HCT116 (cell line): Measurements from ENCODE around the gene NPPB. TPM values are rescaled to one million over a fixed set of nuclear protein-coding genes. Genes with fewer than 3 reads are reported as not detected.

ENCODE experiments used
- ATAC-seq: fragments of 200-7000 bp; cut with Tn5 transposase; 2 replicates; pipeline ENCODE4 v1.9.1; 2020; ENCODE audit warnings: mild to moderate bottlenecking, moderate library complexity
- BruUV-seq: library from RNA; stranded (reverse); fragments of 400-500 nt; replicated peaks from 2 replicates; lab custom pipeline; 2021; lab: Mats Ljungman, UMichigan
- CTCF ChIA-PET: fragments of 300-600 bp; sonication (Branson Sonifier 250); formaldehyde crosslinking; loops from one replicate; lab custom pipeline; 2021; ENCODE audit warnings: antibody characterized with exemption; lab: Charles Lee
- POLR2A ChIA-PET: fragments of 300-600, 350-600 bp; sonication (Branson Sonifier 250); formaldehyde crosslinking; loops from one replicate; lab custom pipeline; 2021; ENCODE audit warnings: antibody characterized with exemption; lab: Charles Lee
- RAD21 ChIA-PET, 2 experiments: fragments of 300-600 bp; sonication (Branson Sonifier 250); formaldehyde crosslinking; loops; one replicate each; lab custom pipeline; 2023; ENCODE audit warnings: low total read pairs in 2 of 2; ENCODE audit not compliant: uncharacterized antibody in 2 of 2, unreplicated experiment in 2 of 2, low non-redundant PET in 1 of 2; lab: Charles Lee
- DNase-seq: peaks from one replicate; pipeline ENCODE4 v3.0.0-alpha.2; 2010; ENCODE audit warnings: low read depth, low spot score
- H2AFZ ChIP-seq: fragments of 200-600 bp; shearing (Covaris generic), sonication (generic); 2 replicates; pipeline ENCODE4 v1.6.1; 2017; ENCODE audit warnings: low read depth, mixed run types, mixed read lengths, antibody characterized with exemption, low read length; ENCODE audit not compliant: poor library complexity, severe bottlenecking
- H3K27ac ChIP-seq: 2 replicates; pipeline ENCODE4 v1.5.1; 2012; ENCODE audit warnings: low read depth, low read length
- H3K27me3 ChIP-seq: fragments of 200-600 bp; sonication (generic); 2 replicates; pipeline ENCODE4 v1.6.1; 2016; ENCODE audit warnings: mixed run types, low read length, mixed read lengths; ENCODE audit not compliant: insufficient read depth
- H3K36me3 ChIP-seq, 2 experiments: fragments of 200-500 bp in 1 of 2; fragments of 200-600 bp in 1 of 2; sonication (Bioruptor generic) in 1 of 2; sonication (generic) in 1 of 2; 2 replicates each; pipeline versions ENCODE4 v1.5.1 to v1.6.1; 2014 to 2016; ENCODE audit warnings: low read length in 2 of 2, inconsistent platforms in 1 of 2, mixed read lengths in 1 of 2, mixed run types in 1 of 2; ENCODE audit not compliant: insufficient read depth in 2 of 2, control insufficient read depth in 1 of 2
- H3K4me1 ChIP-seq, 2 experiments: fragments of 200-600 bp in 1 of 2; sonication (generic) in 1 of 2; 2 replicates each; pipeline versions ENCODE4 v1.5.1 to v1.6.1; 2012 to 2017; ENCODE audit warnings: low read length in 2 of 2, inconsistent platforms in 1 of 2, mild to moderate bottlenecking in 1 of 2, mixed read lengths in 1 of 2, mixed run types in 1 of 2, moderate library complexity in 1 of 2; ENCODE audit not compliant: insufficient read depth in 2 of 2, control insufficient read depth in 1 of 2
- H3K4me2 ChIP-seq: fragments of 200-600 bp; sonication (generic); 2 replicates; pipeline ENCODE4 v1.6.1; 2017; ENCODE audit warnings: mixed run types, low read length, mixed read lengths
- H3K4me3 ChIP-seq, 2 experiments: fragments of 200-600 bp in 1 of 2; sonication (generic) in 1 of 2; replicated peaks in 1 of 2; 2 replicates each; pipeline ENCODE4 v1.5.1; 2011 to 2016; ENCODE audit warnings: low read length in 2 of 2, control low read depth in 1 of 2, low read depth in 1 of 2, mild to moderate bottlenecking in 1 of 2, mixed read lengths in 1 of 2, mixed run types in 1 of 2
- H3K79me2 ChIP-seq: fragments of 200-600 bp; sonication (generic); 2 replicates; pipeline ENCODE4 v1.6.1; 2017; ENCODE audit warnings: mild to moderate bottlenecking, mixed run types, low read length, moderate library complexity, mixed read lengths; ENCODE audit not compliant: insufficient read depth
- H3K9ac ChIP-seq: fragments of 200-600 bp; sonication (generic); 2 replicates; pipeline ENCODE4 v1.6.1; 2016; ENCODE audit warnings: low read length, mixed read lengths
- H3K9me2 ChIP-seq: fragments of 200-600 bp; sonication (generic), shearing (Covaris generic); 2 replicates; pipeline ENCODE4 v1.6.1; 2017; ENCODE audit warnings: mixed run types, mild to moderate bottlenecking, moderate library complexity; ENCODE audit not compliant: insufficient read depth
- H3K9me3 ChIP-seq, 2 experiments: fragments of 200-500 bp in 1 of 2; fragments of 200-600 bp in 1 of 2; sonication (Bioruptor generic) in 1 of 2; sonication (generic) in 1 of 2; 2 replicates each; pipeline ENCODE4 v1.6.1; 2014 to 2017; ENCODE audit warnings: low read length in 2 of 2, mixed read lengths in 2 of 2, inconsistent platforms in 1 of 2, low read depth in 1 of 2, mild to moderate bottlenecking in 1 of 2, mixed run types in 1 of 2, moderate library complexity in 1 of 2; ENCODE audit not compliant: control insufficient read depth in 1 of 2, insufficient read depth in 1 of 2
- H4K20me1 ChIP-seq: fragments of 200-600 bp; sonication (generic), shearing (Covaris generic); 2 replicates; pipeline ENCODE4 v1.6.1; 2017; ENCODE audit warnings: mixed run types, mild to moderate bottlenecking, moderate library complexity; ENCODE audit not compliant: insufficient read depth
- CBX3 ChIP-seq: IDR thresholded peaks from 2 replicates; pipeline ENCODE4 v1.6.1; 2012; ENCODE audit warnings: low read depth
- CEBPB ChIP-seq: IDR thresholded peaks from 2 replicates; pipeline ENCODE4 v1.6.1; 2012; ENCODE audit warnings: low read depth
- EGR1 ChIP-seq: IDR thresholded peaks from 2 replicates; pipeline ENCODE4 v1.6.1; 2012; ENCODE audit warnings: low read depth
- ELF1 ChIP-seq: IDR thresholded peaks from 2 replicates; pipeline ENCODE4 v1.6.1; 2012; ENCODE audit warnings: low read depth, borderline replicate concordance
- EZH2phosphoT487 ChIP-seq: fragments of 200-600 bp; IDR thresholded peaks from 2 replicates; pipeline ENCODE4 v1.6.1; 2018; ENCODE audit warnings: antibody characterized with exemption, borderline replicate concordance
- POLR2A ChIP-seq: IDR thresholded peaks from 2 replicates; pipeline ENCODE4 v1.7.0; 2011; ENCODE audit warnings: borderline replicate concordance; ENCODE audit not compliant: insufficient read depth, insufficient read length; ENCODE audit errors: extremely low read depth
- POLR2AphosphoS5 ChIP-seq: IDR thresholded peaks from 2 replicates; pipeline ENCODE4 v1.6.1; 2011; ENCODE audit warnings: mild to moderate bottlenecking, low read depth, low read length, moderate library complexity
- SIN3A ChIP-seq: IDR thresholded peaks from 2 replicates; pipeline ENCODE4 v1.6.1; 2012; ENCODE audit warnings: low read depth
- SP1 ChIP-seq: IDR thresholded peaks from 2 replicates; pipeline ENCODE4 v1.6.1; 2012; ENCODE audit warnings: low read depth
- SRF ChIP-seq: IDR thresholded peaks from 2 replicates; pipeline ENCODE4 v1.6.1; 2012; ENCODE audit warnings: low read depth
- TCF7L2 ChIP-seq: IDR thresholded peaks from 2 replicates; pipeline ENCODE4 v1.7.0; 2011; ENCODE audit warnings: borderline replicate concordance, inconsistent platforms; ENCODE audit not compliant: insufficient read depth, insufficient read length; ENCODE audit errors: extremely low read depth
- YY1 ChIP-seq: IDR thresholded peaks from 2 replicates; pipeline ENCODE4 v1.6.1; 2011; ENCODE audit warnings: low read length, low read depth, moderate library complexity, mild to moderate bottlenecking; ENCODE audit not compliant: insufficient replicate concordance; ENCODE audit errors: extremely low read depth
- ZFX ChIP-seq: fragments of 450-650 bp; IDR thresholded peaks from 2 replicates; pipeline ENCODE4 v1.6.1; 2017
- ZNF274 ChIP-seq: fragments of 200-500 bp; sonication (Bioruptor generic); IDR thresholded peaks from 2 replicates; pipeline ENCODE4 v1.6.1; 2014; ENCODE audit warnings: mild to moderate bottlenecking, low read depth, low read length, inconsistent platforms
- intact Hi-C: fragments of 100-400 bp; cut with micrococcal nuclease; formaldehyde crosslinking; loops from 2 replicates; pipeline ENCODE4 v1.10.0; 2022
- total RNA-seq: library from RNA; stranded (reverse); gene quantifications from one replicate; pipeline ENCODE4 v1.2.1, GENCODE V29; 2021; ENCODE audit not compliant: unreplicated experiment
- TF ChIP-seq, protein P1 (sequence below): IDR thresholded peaks from 2 replicates; pipeline ENCODE4 v1.6.1; 2012
- TF ChIP-seq, protein P2 (sequence below): IDR thresholded peaks from 2 replicates; pipeline ENCODE4 v1.6.1; 2012; ENCODE audit warnings: low read depth
- TF ChIP-seq, protein P3 (sequence below): IDR thresholded peaks from 2 replicates; pipeline ENCODE4 v1.6.1; 2012

Gene NPPB
- total RNA-seq, 1 experiment from 2014 or later = not detected

DNA sequence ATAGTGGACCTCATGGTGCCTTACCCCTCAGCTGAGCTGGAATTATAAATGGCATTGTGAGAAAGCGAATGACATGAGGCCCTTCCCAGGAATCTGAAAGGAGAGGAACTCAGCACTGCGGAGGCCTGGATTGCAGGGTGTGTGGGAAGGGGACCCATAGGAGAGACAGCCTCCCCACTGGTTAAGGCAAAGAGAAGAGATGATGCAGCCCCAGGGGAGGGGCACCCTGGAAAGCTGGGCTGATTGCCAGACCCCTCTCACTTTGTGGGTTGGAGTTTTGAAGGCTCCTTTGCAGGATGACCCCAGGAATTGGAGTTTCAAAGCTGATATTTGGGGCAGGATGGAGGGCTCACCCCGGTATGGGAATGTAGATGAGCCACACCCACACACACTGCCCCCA, 2.0 kb downstream of the NPPB start:
- POLR2A ChIA-PET = no interaction called here

DNA sequence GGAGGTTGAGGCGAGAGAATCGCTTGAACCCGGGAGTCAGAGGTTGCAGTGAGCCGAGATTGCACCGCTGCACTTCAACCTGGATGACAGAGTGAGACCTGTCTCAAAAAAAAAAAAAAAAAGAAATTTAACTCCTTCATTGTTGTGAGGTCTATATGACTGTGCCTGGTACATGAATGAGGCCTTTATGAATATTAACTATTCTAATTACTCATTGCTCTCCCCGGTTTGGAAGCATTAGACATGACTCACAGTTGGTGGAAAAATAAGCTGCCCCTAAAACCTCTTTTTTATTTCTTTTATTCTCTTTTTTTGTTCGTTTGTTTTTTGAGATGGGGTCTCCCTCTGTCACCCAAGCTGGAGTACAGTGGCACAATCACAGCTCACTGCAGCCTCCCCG, 3.3 kb downstream of the NPPB start:
- Histone ChIP-seq H3K36me3 (no peaks in the 10 kb centered on the region), H3K79me2 (no peaks in the 10 kb centered on the region), H3K9me3 (no peaks in the 10 kb centered on the region), H3K27ac (no peak overlapping the region), H3K9ac (no peak overlapping the region), H3K9me2 (no peaks in the 10 kb centered on the region), H3K4me3 (no peak overlapping the region), H2AFZ (no peak overlapping the region), H3K4me1 (no peaks in the 10 kb centered on the region), H3K27me3 (peaks cover 44% of the 10 kb centered on the region), H3K4me2 (no peak overlapping the region), H4K20me1 (no peaks in the 10 kb centered on the region)
- DNase-seq (no peak), ATAC-seq (no peak)
- no TSS peak for BruUV-seq
- CTCF ChIA-PET = no interaction called here
- RAD21 ChIA-PET = no interaction called here
- intact Hi-C loops = no loop called here
- POLR2A ChIA-PET = interaction anchor here (2.0 kb wide), 1 partner anchor 53 kb away, joined by 7 read pairs; no protein-coding TSS in a partner anchor
- TF ChIP-seq ELF1 (no peak), CBX3 (no peak), SIN3A (no peak), POLR2A (no peak), POLR2AphosphoS5 (no peak), TCF7L2 (no peak), ZNF274 (no peak), ZFX (no peak), YY1 (no peak), SRF (no peak), SP1 (no peak), EZH2phosphoT487 (no peak)
- TF ChIP-seq, protein P1, sequence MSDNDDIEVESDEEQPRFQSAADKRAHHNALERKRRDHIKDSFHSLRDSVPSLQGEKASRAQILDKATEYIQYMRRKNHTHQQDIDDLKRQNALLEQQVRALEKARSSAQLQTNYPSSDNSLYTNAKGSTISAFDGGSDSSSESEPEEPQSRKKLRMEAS = no peak
- TF ChIP-seq, protein P2, sequence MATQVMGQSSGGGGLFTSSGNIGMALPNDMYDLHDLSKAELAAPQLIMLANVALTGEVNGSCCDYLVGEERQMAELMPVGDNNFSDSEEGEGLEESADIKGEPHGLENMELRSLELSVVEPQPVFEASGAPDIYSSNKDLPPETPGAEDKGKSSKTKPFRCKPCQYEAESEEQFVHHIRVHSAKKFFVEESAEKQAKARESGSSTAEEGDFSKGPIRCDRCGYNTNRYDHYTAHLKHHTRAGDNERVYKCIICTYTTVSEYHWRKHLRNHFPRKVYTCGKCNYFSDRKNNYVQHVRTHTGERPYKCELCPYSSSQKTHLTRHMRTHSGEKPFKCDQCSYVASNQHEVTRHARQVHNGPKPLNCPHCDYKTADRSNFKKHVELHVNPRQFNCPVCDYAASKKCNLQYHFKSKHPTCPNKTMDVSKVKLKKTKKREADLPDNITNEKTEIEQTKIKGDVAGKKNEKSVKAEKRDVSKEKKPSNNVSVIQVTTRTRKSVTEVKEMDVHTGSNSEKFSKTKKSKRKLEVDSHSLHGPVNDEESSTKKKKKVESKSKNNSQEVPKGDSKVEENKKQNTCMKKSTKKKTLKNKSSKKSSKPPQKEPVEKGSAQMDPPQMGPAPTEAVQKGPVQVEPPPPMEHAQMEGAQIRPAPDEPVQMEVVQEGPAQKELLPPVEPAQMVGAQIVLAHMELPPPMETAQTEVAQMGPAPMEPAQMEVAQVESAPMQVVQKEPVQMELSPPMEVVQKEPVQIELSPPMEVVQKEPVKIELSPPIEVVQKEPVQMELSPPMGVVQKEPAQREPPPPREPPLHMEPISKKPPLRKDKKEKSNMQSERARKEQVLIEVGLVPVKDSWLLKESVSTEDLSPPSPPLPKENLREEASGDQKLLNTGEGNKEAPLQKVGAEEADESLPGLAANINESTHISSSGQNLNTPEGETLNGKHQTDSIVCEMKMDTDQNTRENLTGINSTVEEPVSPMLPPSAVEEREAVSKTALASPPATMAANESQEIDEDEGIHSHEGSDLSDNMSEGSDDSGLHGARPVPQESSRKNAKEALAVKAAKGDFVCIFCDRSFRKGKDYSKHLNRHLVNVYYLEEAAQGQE = no peak
- TF ChIP-seq, protein P3, sequence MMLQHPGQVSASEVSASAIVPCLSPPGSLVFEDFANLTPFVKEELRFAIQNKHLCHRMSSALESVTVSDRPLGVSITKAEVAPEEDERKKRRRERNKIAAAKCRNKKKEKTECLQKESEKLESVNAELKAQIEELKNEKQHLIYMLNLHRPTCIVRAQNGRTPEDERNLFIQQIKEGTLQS = no peak

More for the DNA sequence above, 2.0 kb downstream of the NPPB start:
- CTCF ChIA-PET = no interaction called here
- BruUV-seq = no TSS peak
- Histone ChIP-seq H3K27ac (no peak overlapping the region), H3K9ac (no peak overlapping the region), H3K27me3 (peaks cover 48% of the 10 kb centered on the region), H3K9me2 (no peaks in the 10 kb centered on the region), H3K4me2 (no peak overlapping the region), H3K4me1 (no peaks in the 10 kb centered on the region), H2AFZ (no peak overlapping the region), H3K9me3 (no peaks in the 10 kb centered on the region), H3K36me3 (no peaks in the 10 kb centered on the region), H3K79me2 (no peaks in the 10 kb centered on the region)
- intact Hi-C loops = no loop called here
- RAD21 ChIA-PET = no interaction called here
- no peak for TF ChIP-seq EZH2phosphoT487
- TF ChIP-seq TCF7L2 = no peak
- no peak for TF ChIP-seq CEBPB
- no peak for TF ChIP-seq EGR1
- TF ChIP-seq, protein P3 = no peak
- TF ChIP-seq YY1 = no peak
- TF ChIP-seq POLR2AphosphoS5 = no peak
- no peak for TF ChIP-seq ELF1
- TF ChIP-seq ZFX = no peak
- TF ChIP-seq, all 23 proteins: peak for 0
- H3K4me3 ChIP-seq = no peak overlapping the region
- DNase-seq = no peak
- no peak for ATAC-seq
- H4K20me1 ChIP-seq = no peaks in the 10 kb centered on the region
